HG03521 (cell line): ENCODE measurements around the gene FAM53C.
A peak's percentile ranks its signal among the peaks of the same experiment; 100 is the strongest.
"Not testable (repeated sequence)": the region's sequence is repeated elsewhere in the genome, so short reads cannot be mapped to it uniquely, and the experiment has no call there.

ENCODE experiments used
- ATAC-seq: cut with Tn5 transposase; IDR thresholded peaks from one replicate; pipeline ENCODE4 v1.9.1; 2021; ENCODE audit warnings: mild to moderate bottlenecking, moderate library complexity; ENCODE audit not compliant: unreplicated experiment

Gene FAM53C

DNA sequence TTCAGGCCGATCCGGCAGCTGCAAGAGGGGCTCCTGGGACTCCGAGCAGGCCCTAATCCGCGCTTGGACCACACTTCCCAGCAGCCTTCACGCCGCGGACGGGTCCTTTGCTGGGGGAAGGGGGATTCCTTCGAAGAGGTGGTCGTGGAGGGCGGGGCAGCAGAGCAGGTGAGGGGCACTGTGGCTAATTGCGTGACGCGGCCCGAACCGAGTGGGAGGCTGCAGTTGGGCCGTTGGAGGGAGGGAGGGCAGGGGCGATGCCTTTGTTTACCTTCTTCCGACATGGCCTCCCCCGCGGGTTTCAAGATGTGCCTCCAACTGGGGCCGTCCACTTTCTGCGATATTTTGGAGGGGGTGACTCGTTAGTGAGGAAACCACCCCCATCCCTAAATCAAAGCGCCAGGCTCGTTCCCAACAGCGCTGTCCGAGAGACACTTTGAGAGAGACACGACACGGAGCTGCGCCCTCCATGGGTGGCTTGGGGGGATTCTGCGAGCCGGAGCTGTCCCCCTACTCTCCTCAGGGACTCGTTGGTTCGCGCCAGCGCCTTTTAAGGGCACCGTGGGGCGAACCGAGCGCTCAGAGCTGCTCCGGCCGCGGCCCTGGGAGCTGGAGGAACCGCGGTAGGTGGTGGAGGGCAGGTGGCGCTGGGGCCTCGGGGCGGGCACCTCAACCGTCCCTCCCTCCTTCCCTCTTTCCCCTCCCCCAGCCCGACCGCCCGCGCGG lies at the start of gene FAM53C:
FAM53C (plus strand) TSS at position 582 of the 726 bp plus-strand sequence. CDS start 3,070 bp downstream, outside the sequence.
- ATAC-seq: peak; percentile 78

GRCh38 chr5:138289296-138289695 lies 48.8 kb upstream of the FAM53C start:
- no peak for ATAC-seq

- no peak for ATAC-seq
Measured at GRCh38 chr5:138303372-138303771, 34.7 kb upstream of the FAM53C start.

GRCh38 chr5:138305797-138306196 lies 32.3 kb upstream of the FAM53C start:
- ATAC-seq: no peak

DNA sequence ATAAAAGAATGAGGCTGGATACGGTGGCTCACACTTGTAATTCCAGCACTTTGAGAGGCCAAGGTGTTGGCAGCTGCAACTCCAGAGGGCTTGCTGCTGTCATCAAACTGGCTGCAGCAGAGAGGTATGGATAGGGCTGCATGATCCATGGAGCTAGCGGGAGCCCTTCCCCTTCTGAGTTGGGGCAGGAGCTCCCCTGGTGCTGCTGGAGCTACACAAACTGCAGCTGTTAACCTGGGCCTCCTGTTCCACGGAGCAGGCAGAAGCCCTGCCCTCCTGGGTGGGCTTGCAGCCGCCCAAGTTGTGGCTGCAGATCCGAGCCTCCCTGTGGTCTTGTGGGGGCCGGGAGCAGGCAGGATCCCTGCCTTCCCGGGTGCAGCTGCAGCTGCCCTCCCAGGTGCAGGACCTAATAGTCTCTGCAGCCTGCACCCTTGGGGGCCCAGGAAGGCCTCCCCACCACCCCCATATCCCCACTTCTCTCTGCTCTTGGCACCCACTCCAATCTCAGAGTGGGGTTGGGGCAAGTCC lies 22.3 kb upstream of the FAM53C start:
- no peak for ATAC-seq

DNA sequence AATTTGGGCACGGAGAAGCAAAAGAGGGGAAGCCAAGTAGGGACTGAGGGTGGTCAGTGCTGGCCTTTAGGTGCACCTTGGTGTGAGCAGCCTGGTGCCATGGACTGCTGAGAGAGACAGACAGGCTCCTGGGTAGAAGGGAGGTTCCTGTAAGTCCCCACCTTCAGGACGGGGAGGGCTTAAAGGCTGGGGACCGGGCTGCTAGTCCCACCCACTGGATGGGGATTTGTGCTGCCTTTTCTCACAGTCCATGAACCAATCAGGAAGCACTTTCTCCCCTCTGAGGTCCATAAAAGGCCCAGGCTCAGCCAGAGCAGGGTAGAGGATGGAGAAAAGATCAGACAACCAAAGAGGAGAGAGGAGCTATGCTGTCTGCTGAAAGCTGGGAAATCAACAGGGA lies 21.7 kb upstream of the FAM53C start:
- no peak for ATAC-seq

DNA sequence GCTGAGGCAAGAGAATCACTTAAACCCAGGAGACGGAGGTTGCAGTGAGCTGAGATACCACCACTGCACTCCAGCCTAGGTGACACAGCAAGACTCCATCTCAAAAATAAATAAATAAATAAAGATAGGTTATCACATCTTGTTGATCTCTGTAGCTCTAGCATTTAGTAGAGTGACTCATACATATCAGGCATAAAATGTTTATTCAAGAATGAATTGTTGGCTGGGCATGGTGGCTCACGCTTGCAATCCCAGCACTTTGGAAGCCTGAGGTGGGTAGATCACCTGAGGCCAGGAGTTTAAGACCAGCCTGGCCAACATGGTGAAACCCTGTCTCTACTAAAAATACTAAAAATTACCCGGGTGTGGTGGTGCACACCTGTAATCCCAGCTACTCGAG lies 19.9 kb upstream of the FAM53C start:
- not testable (repeated sequence) for ATAC-seq

GRCh38 chr5:138330813-138331448 lies 7.1 kb upstream of the FAM53C start:
- no peak for ATAC-seq

DNA sequence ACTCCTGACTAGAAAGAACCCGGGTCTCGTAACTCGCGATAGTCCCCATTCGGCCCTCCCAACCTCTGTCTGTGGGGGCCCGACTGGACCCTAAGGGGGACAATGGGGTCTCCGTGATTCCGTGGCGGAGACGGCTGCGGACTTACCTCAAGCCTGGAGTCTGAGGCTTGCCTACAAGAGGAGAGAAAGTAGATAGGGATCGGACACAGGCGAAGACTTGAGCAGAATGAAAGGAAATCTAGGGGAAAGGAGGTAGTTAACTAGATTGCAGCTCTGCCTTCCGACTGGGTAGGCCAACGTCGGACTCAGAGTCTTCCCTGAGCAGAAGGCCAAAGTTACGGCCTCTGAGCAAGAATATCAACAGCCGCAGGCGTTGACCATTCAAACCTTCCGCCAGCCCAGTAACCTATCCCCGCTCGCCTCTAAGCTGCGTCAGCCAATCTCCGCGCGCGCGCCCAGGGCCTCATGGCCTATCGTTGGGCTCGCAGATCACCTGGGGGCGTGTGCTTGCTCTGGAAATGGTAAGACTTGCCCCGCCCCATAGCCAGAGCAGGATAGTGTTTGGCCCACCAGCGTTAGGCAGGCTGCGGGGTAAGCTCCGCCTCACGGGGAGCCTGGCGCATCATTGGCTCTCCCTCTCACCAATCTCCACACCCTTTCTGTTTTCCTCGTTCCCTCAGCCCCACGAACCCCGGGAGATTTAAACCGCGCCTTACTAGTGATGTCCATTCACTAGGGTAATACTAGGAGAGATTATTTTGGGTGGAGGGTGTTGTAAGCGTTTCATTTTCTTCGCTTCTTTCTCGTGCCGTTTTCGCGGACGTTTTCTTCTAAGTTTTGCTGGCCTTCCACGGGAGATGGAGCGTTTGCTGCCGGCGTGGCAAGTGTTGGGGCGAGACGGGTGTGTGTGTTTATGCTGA lies 6.4 kb upstream of the FAM53C start, which contains the start of gene CDC25C:
CDC25C (minus strand) TSS at position 356 of the 920 bp plus-strand sequence. CDS start 624 bp downstream, outside the sequence.
- ATAC-seq: peak; percentile 99

DNA sequence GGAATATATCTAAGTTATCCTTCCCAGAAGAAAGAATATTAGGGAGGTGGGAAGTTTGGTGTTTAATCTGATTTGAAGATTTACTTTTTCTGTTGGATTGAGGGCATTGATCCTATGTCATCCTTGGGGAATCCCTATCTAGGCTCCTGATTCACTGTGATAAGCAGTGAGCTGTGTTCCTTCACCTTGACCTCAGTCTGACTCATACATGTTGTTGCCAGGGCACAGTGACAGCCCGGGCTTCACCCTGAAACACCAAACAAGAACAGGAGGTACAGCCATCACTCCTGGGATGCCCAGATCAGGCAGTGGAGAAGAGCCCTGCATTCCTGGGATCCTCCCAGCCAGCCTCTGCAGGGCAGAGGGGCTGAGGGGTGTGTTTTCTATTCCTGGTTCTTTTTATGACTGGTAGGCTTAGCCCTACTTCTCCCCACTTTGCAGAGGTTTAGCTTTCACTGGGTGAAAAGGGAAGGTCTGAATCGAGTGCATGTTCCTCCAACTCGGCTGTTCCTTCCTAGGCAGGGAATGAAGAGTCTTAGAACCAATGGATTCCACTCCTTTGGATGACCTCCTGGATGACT lies 3.1 kb upstream of the FAM53C start:
- ATAC-seq: no peak

DNA sequence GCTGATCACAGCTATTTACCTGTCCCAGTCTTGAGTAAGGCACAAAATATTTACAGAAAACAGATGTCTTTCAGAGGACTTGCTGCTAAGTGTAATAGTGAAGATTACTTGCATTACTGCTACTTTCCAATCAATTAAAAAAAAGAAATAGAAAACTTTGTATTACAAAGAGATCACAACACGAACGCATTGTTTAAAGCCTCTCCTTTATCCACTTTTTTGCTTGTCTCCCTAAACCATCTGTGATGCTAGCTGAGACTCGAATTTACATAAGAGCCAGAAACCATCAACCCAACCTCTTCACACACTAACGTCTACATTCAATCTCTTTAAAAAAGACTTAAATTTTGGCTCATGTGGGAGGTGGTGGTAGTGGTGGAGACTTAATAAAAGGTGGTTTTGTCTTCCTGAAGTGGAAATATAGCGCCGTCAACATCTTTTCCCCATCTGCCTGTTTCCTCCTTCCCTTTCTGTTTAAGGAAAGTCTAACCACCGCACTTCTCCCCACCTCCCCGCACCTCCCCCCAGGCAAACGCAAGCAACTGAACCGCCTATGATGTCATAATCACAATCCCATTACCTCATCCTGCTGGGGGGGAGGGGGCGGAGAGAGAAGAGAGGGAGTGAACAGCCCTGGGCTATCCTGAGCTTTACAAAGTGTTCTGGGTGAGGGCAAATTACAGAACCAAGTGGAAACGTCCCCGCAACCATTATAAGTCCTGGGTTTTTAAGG lies 948 bp upstream of the FAM53C start:
- peak; percentile 20 for ATAC-seq

DNA sequence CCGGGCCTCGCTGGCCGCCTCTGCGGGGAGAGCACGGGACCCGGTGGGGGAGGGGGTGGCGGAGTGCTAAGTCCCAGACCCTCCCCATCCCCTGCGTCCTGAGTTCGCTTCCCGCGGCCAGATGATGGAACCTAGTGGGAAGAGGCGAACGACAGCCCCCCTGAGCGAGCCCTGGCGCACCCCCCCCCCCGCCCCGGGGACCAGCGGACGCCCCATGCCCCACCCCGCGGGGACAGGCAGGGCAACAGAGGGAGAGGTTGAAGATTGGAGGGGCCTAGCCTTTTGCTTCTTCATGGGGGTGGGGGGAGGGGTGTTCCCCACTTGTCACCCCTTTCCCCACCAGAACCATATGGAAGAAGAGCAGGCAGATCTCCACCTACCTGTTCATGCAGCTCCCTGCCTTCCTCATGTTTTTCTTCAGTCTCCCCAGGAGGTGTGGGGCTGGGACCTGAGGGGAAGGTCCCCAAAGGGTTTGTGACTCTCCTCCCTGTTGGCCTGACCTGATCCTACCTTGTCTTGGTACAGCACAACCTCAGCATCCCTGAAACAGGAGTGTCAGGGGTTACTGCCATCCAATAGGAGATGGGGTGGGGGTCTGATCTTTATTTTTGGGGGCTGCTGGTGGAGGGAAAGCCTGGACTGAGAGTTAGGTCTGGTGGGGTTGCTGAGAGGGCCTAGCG lies 485 bp downstream of the FAM53C start:
- ATAC-seq: no peak

- no peak for ATAC-seq
Measured at GRCh38 chr5:138339091-138339456, 1.0 kb downstream of the FAM53C start.

GRCh38 chr5:138339464-138339863 lies 1.4 kb downstream of the FAM53C start:
- no peak for ATAC-seq

- ATAC-seq: no peak
Measured at GRCh38 chr5:138340008-138340407, 1.9 kb downstream of the FAM53C start.

DNA sequence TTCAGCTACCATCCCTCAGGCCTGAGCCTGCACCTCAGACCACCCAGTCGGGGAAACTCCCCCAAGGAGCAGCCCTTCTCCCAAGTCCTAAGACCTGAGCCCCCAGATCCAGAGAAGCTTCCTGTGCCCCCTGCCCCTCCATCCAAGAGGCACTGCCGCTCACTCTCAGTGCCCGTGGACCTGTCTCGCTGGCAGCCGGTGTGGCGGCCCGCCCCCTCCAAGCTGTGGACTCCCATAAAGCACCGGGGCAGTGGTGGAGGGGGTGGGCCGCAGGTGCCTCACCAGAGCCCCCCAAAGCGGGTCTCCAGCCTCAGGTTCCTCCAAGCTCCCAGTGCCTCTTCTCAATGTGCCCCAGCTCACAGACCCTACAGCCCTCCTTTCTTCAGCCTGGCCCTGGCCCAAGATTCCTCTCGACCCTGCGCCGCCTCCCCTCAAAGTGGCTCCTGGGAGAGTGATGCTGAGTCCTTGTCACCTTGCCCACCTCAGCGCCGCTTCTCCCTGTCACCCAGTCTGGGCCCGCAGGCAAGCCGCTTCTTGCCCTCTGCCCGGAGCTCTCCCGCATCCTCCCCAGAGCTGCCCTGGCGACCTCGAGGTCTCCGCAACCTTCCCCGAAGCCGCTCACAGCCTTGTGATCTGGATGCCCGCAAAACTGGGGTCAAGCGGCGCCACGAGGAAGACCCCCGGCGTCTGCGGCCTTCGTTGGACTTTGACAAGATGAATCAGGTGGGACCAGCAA lies 7.0 kb downstream of the FAM53C start:
- no peak for ATAC-seq

- no peak for ATAC-seq
Measured at GRCh38 chr5:138346889-138347288, 8.8 kb downstream of the FAM53C start.

- ATAC-seq: no peak
Measured at GRCh38 chr5:138349852-138350562, 11.9 kb downstream of the FAM53C start.
